HG02759 (cell line): Measurements from ENCODE around the gene OPA3.
"Not testable (repeated sequence)": the region's sequence is repeated elsewhere in the genome, so short reads cannot be mapped to it uniquely, and the experiment has no call there.

Experiments
- ATAC-seq: cut with Tn5 transposase; IDR thresholded peaks from one replicate; pipeline ENCODE4 v1.9.1; 2021; ENCODE audit warnings: mild to moderate bottlenecking, moderate library complexity; ENCODE audit not compliant: unreplicated experiment

OPA3 gene

DNA sequence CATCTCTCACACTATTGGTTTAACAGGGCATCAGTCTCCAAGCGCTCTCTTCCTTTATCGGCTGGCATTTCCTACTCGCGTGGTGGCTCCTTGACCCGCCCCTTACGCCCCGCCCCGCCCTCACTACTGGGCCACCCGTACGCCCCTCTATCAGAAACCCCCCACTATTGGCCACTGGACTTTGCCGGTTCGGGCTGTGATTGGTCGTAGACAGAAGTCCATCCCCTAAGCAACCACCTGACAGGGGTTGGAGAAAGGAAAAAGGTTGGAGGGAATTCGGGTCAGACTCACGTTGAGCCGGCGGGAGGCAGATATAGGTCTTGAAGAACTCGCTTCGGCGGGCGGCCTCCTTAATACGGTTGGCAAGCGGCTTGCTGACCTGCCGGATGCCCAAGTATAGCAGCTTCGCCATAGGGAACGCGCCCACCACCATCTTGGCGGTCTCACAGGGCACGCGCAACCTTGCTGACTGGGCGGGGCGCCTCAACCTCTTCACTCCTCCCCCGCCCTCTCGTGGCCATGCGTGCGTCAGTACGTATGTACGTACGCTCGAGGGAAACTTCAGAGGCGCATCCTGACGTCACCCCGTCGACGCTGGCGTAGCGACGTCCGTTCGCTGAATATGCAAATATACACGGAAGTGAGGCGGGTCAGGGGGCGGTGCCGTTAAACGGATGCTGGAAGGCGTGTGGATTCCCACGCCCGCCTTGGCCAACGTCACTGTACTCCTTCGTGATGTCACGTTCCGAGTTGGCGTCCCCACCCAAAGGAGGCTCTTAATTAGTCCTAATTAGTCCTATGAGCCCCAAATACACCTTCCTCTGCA, at the start of gene OPA3:
Gene OPA3 (minus strand): TSS at position 471 of the 826 bp plus-strand sequence. CDS start 38 bp downstream, at position 433.
- ATAC-seq: peak; percentile 85

GRCh38 chr19:45632468-45633196, 48.0 kb upstream of the OPA3 start:
- ATAC-seq: no peak

- ATAC-seq: no peak
Observed at GRCh38 chr19:45630463-45630862, 45.9 kb upstream of the OPA3 start.

DNA sequence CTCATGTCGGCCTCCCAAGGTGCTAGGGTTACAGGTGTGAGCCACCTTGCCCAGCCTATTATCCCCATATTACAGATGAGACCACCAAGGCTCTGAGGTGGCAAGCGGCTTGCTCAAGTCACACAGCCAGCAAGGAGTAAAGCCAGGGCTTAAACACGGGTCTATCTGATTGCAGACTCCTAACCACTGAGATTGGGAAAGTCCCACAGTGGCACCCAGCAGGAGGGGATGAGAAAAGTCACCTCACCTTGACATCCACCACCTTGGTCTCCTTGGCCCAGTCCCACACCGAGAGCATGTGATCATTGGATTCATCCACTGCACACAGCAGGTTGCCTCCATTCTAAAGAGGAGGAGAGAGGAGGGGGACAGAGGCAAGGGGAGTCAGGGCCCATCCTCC, 45.1 kb upstream of the OPA3 start:
- ATAC-seq: no peak

DNA sequence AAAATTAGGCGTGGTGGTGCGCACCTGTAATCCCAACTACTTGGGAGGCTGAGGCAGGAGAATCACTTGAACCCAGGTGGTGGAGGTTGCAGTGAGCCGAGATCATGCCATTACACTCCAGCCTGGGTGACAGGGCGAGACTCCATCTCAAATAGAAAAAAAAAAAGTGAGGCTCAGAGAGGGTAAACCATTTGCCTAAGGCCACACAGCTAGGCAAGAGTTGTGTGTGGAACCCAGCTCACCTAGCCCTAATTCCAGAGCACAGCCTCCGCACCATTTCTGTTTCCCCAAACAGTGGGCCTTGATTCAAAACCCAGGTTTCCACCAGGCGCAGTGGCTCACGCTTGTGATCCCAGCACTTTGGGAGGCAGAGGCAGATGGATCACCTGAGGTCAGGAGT, 43.6 kb upstream of the OPA3 start:
- ATAC-seq: not testable (repeated sequence)

DNA sequence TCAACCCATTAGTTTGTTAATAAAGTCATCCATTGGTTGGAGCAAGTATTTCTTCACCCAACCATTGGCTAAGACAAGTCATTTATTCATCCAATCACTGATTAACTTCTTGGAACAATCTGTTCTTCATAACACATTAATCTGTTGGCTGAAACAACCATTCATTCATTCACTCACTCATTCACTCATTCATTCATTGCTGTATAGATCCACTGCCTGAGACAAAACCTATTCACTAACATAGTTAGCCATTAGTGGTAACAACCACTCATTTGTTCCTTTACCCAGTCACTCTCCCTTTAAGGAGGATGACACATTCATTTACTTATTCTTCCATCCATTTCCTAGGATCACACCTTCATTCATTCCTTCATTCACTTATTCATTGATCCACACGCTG, 39.4 kb upstream of the OPA3 start:
- ATAC-seq: no peak

DNA sequence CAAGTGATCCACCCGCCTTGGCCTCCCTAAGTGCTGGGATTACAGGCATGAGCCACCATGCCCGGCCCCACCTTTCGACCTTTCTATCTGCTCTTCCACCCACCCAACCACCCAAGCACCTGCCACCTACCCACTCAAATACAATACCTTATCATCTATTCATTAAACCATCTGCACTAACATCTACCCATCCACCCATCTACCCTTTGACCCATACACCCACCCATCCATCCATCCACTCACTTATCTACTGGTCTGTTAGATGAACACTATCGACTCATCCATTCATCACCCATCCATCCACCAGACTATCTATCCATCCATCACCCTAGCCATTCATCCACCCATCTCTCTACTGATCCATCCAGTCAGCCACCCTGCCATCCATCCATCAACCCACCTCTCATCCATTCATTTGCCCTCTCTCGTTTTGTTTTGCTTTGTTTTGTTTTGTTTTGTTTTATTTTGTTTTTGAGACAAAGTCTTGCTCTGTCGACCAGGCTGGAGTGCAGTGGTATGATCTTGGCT, 37.4 kb upstream of the OPA3 start:
- no peak for ATAC-seq

- no peak for ATAC-seq
Observed at GRCh38 chr19:45621389-45621788, 36.8 kb upstream of the OPA3 start.

DNA sequence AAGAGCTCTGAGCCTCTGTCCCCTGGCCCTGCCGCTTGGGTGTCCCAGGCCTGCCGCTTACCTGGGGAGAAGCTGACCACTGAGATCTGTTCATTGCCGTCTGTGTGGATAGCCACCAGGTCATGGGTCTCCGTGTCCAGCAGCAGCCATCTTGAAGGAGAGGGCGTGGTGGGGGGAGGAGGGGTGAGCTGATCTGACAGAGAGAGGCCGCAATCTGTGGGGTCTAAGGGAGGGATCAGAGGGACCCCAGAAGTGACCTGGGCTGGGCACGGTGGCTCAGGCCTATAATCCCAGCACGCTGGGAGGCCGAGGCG, 32.1 kb upstream of the OPA3 start:
- no peak for ATAC-seq

DNA sequence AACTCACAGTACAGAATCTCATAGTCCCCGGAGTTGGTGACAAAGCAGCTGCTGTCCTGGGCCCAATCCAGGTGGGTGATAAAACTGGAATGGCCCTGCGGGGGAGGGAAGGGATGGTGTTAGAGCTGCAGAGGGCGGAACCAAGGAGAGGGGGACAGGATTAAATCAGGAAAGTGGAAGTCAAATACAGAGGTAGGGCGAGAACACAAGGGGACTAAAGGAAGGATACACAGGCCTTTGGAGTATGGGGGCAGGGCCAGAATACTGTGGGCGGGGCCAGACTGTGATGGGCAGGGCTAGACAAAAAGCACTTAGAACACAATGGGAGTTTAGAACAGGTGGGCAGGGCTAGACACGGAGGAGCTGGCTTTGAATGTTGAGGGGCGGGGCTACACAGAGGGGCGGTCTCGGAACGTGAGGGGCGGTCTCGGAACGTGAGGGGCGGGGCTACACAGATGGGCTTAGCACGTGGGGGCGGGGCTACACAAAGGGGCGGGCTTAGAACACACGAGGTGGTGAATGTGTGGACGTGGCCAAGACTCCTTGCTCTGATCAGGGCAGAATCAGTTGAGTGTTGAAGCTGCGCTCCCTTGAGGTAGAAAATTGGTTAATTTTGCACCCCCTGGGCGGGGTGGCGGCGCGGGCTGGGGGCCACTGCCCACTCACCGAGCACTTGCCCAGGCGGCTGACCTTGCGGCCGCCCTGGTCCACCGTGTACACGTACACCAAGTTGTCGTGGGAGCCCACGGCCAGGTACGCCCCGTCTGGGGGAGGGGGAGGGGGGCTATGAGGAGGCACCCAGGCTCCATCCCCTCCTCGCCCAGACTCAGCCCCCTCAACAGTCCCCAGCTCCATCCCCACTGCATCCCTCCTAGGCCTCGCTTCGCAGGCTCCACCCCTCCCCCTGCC, 31.4 kb upstream of the OPA3 start:
- peak; percentile 53 for ATAC-seq

- not testable (repeated sequence) for ATAC-seq
Observed at GRCh38 chr19:45615056-45615455, 30.5 kb upstream of the OPA3 start.

DNA sequence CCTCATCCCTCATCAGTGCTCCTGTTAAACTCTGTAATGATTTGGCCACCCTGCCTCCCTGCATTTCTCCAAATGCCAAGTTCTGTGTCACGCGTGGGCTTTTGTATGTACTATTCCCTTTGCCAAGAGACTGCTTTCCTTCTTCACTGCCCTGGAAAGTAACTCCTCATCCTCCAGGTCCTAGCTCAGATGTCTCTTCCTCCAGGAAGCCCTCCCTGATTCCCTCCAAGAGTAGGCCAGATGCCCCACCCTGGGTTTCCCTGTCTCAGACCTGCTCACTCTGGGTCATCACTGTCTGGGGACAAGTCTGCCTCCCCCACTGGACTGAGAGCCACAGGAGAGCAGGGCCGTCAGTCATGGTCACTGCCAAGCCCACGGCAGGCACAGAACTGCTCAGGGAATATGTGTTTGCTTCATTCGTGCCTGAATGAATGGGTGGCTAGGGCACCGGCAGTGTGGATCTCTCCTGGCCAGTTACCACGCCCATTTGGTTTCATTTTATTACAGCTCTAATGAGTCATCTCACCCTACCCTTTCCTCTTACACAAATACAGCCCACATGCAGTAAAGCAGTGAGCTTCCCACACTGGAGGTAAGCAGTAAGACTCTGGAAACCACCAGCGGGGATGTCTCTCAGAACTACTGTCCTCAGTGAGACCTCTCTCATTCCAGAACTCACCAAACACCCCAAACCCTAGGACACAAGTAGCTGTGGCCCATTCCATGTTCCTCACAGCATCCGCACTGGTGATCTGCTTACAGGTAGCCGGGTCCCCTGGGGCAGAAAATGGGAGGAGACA, 29.5 kb upstream of the OPA3 start:
- peak; percentile 73 for ATAC-seq

DNA sequence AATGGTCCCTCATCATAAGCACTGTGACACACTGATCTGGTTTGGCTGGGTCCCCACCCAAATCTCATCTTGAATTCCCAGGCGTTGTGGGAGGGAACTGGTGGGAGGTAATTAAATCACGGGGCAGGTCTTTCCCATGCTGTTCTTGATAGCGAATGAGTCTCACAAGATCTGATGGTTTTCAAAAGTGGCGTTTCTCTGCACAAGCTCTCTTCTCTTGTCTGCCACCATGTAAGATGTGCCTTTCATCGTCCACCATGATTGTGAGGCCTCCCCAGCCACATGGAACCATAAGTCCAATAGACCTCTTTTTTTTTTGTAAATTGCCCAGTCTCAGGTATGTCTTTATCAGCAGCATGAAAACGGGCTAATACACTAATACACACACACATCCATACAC, 24.3 kb upstream of the OPA3 start:
- no peak for ATAC-seq

GRCh38 chr19:45607071-45608029, 22.7 kb upstream of the OPA3 start:
- ATAC-seq: no peak

DNA sequence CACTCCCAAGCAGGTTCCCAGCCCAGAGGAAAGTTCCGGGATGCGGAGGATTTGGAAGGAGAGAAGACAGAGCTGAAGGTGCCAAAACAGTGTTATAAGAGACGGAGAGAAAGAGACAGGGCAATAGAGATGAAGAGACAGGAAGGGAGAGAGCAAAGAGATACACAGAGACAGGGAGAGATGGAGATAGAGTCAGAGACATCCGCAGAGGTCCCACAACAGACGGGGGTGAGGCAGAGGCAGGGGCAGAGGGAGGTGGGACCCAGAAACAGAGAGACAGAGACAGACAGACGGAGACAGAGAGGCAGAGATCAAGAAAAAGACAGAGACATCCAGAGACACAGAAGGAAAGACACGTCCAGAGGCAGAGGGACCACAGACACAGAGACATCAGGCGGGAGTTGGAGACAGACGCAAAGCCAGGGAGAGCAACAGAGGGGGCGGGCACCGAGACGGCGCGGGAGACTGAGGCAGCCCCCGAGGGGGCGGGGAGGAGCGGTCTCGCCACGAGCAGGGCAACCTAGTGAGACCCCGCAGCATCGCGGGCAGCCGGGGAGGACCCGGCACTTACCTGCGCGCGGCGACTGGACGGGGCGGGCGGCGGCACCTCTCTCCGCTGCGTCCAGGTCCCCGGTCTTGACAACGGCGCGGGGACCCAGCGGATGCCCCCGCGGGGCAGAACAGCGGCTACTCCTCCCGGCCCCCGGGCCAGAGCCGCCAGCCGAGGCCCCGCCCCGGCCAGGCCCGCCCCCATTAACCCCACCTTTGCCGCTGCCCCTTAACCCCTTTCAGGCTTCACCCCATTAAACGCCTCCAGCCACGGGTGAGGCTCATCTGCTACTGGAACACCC, 17.1 kb upstream of the OPA3 start, which contains the start of gene GPR4:
Gene GPR4 (minus strand): TSS at position 689 of the 851 bp plus-strand sequence. CDS start 10,346 bp downstream, outside the sequence.
- no peak for ATAC-seq

DNA sequence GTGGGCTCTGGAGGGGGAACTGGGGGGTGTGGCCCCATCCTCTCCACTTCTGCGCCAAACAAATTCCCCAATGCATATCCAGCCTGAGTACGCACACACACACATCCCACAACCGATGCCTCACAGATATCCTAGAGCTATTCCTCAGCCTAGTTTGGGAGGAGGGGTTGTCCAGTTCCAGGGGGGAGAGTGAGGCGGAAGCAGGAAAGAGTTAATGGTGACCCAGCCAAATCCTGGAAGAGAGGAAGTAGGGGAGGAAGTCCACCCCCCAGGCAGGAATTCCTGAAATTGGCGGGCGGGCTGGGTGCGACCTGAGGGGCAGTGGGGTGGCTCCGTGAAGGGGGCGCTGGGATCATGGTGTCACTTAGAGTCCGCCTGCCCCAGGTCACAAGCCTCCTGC, 16.5 kb upstream of the OPA3 start:
- ATAC-seq: no peak

- ATAC-seq: no peak
Observed at GRCh38 chr19:45600340-45600885, 15.8 kb upstream of the OPA3 start.

- no peak for ATAC-seq
Observed at GRCh38 chr19:45599286-45599685, 14.7 kb upstream of the OPA3 start.
